Activated T-helper 1 cell treated with Interleukin-2 at 50 U/mL for 16 hours (primary cell): ENCODE measurements around the gene TMEM235.

ENCODE experiments used
- DNase-seq: peaks from one replicate; pipeline ENCODE4 v3.0.0-alpha.2; 2020; ENCODE audit warnings: low read depth

The TMEM235 gene

GRCh38 chr17:78230996-78231935, at the start of gene TMEM235:
Gene TMEM235 (plus strand): TSS chr17:78231631. CDS start chr17:78232024, 393 bp downstream.
- no peak for DNase-seq

DNA sequence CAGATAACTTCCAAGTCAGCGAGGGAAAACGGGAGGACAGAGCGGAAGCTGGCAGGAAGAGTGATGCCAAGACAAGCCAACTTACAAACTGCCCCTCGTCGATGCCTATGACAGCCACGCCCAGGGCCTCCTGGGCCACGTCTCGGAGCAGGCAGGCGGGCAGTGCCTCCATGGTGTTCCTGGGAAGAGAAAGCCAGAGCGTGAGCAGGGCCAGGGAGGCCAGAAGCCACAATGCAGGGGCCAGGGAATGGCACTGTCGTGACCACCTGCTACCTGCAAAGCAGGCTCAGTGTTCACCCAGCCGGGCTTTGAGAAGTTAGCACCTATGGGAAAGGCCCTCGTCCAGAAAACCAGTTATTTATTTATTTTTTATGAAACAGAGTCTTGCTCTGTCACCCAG, 48.9 kb upstream of the TMEM235 start:
- DNase-seq: no peak

DNA sequence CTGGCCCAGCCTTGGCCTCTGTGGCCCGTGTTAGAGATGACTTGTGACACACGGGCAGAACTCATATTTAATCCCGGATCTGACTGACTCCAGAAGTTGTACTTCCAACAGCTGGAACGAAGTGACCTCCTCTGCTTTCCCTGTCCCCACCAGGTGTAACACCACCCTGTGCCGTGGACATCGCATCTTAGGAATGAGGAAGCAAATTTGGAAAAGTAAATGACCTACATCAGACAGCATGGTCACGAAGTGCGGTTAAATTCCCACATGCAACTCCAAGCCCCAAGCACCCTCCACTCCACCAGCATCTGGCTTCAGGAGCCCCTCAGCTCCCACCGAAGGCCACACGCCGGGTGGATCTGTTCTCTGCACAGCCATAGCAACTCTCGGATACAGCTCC, 47.5 kb upstream of the TMEM235 start:
- no peak for DNase-seq

DNA sequence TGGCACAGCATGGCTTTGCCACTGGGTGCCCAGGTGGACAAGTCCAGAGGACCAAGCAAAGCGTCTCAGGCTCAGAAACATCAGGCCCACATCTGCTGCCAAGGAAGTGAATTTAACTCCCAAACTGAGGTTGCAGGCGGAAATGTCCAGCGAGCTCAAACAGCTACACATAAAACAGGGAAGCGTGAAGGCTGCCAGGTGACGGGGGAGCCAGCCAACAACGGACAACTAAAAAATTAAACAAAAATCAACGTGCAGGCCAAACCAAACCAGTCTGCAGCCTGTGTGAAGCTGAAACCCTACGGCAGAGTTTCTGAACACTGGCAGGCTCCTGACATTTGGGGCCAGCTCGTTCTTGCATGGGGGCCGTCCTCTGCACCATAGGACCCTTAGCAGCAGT, 47.1 kb upstream of the TMEM235 start:
- no peak for DNase-seq

- no peak for DNase-seq
Measured at GRCh38 chr17:78184868-78185267, 46.6 kb upstream of the TMEM235 start.

DNA sequence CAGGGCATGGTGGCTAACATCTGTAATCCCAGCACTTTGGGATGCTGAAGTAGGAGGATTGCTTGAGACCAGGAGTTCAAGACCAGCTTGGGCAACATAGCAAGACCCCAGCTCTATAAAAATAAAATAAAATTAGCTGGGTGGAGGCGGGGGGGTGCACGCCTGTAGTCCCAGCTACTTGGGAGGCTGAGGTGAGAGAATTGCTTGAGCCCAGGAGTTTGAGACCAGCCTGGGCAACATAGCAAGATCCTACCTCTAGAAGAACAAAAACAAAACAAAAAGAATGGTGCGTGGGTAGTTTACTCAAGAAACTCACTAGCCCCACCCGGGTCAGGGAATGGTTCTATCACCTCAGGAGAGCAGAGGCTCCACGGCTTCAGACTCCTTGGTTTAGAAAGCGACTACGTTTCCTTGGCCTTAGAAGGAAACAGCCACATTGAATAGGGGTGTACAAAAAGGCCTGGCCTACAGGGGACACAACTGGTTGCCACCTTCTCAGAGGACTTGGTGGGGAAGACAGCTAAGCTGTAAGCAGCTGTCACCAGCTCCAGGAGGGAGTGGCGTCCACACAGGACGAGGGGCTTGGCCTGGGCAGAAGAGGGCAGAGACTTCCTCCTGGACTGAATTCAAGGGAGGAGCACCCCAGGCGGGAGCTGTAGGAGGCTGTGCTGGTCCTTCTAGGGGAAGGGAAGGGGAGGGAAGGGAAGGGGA, 45.3 kb upstream of the TMEM235 start:
- DNase-seq: no peak

- peak; percentile 70 for DNase-seq
Measured at GRCh38 chr17:78186692-78187595, 44.5 kb upstream of the TMEM235 start, which contains the start of the genes AFMID and TK1. Gene AFMID (plus strand): TSS chr17:78187362. CDS start chr17:78187371, 9 bp downstream. Gene TK1 (minus strand): TSS chr17:78187052. CDS start chr17:78186994, 58 bp downstream.

- no peak for DNase-seq
Measured at GRCh38 chr17:78196716-78197115, 34.7 kb upstream of the TMEM235 start.

GRCh38 chr17:78197147-78197832, 34.1 kb upstream of the TMEM235 start:
- no peak for DNase-seq

DNA sequence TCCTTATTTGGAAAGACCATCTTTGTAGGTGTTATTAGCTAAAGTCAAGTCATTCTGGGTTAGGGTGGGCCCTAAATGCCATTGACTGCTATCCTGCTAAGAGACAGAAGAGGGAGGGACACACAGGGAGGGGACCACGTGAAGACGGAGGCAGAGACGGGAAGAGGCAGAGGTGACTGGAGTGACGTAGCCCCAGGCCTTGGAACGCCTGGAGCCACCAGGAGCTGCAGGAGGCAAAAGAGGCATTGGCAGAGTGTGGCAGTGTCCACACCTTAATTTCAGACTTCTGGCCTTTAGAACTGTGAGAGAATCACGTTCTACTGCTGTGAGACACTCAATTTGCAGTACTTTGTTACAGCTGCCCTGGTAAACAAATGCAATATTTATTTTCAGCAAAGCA, 31.0 kb upstream of the TMEM235 start:
- DNase-seq: no peak

GRCh38 chr17:78202666-78203065, 28.8 kb upstream of the TMEM235 start:
- no peak for DNase-seq

DNA sequence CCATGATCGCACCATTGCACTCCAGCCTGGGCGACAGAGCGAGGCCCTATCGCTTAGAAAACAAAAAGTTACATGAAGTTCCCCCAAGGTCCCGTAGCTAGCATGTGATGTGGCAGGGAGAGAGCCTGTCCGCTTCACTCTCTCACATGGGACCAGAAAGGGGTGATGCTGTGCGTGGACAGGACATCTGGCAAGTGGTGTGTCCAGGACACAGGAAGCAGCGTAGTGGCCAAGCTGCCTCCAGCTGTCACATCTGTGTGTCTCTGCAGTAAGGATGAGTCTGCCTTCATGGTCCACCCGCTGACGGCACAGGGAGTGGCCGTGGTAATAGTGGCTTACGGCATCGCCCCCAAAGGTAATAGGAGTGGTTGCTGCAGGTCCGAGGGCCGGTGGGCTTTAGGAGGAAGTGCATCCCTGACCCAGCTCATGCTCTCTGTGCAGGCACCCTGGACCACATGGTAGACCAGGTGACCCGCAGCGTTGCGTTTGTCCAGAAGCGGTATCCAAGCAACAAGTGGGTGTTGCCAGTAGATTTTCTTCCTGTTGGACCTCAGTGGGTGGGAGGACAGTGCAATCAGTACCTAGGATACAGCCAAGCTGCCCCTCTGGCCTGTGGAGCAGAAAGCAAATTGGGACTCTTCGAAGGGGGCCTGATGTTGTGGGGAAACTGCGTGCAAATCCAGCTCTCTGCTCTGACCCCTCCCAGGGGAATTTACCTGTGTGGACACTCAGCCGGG, 26.9 kb upstream of the TMEM235 start:
- no peak for DNase-seq

DNA sequence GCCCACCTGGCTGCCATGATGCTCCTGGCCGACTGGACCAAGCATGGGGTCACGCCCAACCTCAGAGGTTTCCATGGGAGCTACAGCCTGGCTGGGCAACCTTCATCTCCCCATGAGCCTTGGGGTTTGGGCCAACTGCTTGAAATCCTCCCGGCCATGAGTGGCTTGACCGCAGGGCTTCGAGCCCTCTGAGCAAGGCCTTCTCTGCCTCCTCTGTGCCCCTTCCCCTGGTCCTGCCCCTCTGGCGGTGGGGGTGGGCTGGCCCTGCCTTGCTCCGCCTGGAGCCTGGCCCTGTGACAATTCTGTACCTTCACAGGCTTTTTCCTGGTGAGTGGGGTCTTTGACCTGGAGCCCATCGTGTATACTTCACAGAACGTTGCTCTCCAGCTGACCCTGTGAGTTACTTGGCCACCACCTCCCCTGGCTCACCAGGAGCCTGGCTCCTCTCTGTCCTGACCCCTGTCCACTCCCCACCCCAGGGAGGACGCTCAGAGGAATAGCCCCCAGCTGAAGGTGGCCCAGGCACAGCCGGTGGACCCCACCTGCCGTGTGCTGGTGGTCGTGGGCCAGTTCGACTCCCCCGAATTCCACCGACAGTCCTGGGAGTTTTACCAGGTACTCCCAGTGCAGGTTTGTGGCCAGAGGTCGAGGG, 26.2 kb upstream of the TMEM235 start:
- DNase-seq: no peak

- no peak for DNase-seq
Measured at GRCh38 chr17:78206298-78206697, 25.1 kb upstream of the TMEM235 start.

DNA sequence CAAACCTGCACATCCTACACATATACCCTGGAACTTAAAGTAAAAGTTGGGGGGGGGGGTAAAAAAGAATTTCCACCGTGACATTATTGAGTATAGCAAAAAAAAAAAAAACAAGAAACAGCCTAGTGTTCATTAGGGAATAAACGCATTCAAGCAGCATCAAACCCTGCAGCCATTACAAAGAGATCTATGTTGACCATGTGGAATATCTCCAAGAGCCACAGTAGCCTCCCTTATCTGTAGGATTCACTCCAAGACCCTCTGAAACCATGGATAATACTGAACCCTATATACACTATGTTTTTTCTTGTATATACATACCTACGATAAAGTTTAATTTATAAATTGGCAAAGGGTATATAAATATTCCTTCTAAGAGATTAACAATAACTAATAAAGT, 22.9 kb upstream of the TMEM235 start:
- no peak for DNase-seq

DNA sequence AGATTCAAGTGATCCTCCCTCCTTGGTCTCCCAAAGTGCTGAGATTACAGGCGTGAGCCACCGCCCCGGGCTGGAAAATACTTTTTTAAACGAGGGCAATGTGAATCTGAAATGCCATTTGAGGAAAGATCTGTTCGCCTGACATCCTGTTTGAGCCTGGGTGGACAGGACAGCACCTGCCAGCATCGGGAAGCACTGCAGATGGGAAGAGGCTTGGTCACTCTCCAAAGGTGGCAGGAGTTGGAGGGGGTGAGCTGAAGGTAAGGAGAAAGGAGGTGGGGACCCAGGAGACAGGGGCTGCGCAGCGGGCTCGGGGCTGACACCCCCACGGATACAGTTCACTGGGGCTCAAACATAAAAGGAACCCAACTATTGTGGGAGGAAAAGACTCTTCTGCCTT, 21.3 kb upstream of the TMEM235 start:
- DNase-seq: no peak

DNA sequence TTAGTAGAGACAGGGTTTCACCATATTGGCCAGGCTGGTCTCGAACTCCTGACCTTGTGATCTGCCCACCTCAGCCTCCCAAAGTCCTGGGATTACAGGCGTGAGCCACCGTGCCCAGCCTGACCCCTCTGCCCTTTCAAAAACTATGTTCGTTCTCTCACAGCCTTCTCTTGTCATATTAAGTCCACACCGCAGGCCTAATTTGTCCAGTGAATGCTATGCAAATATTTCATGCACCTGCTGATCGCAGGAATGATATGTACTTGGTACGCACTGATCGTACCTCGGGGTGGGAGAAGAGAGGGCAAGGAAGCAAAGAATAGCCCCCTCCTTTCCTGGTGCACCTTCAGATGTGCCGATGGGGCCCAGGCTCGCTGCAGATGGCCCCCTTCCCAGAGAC, 20.4 kb upstream of the TMEM235 start:
- no peak for DNase-seq

DNA sequence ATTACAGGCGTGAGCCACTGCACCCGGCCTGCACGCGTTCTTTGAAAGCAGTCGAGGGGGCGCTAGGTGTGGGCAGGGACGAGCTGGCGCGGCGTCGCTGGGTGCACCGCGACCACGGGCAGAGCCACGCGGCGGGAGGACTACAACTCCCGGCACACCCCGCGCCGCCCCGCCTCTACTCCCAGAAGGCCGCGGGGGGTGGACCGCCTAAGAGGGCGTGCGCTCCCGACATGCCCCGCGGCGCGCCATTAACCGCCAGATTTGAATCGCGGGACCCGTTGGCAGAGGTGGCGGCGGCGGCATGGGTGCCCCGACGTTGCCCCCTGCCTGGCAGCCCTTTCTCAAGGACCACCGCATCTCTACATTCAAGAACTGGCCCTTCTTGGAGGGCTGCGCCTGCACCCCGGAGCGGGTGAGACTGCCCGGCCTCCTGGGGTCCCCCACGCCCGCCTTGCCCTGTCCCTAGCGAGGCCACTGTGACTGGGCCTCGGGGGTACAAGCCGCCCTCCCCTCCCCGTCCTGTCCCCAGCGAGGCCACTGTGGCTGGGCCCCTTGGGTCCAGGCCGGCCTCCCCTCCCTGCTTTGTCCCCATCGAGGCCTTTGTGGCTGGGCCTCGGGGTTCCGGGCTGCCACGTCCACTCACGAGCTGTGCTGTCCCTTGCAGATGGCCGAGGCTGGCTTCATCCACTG, 17.3 kb upstream of the TMEM235 start, which contains the start of gene BIRC5:
Gene BIRC5 (plus strand): TSS at position 238 of the 690 bp plus-strand sequence. CDS start 64 bp downstream, at position 302.
- peak; percentile 84 for DNase-seq

- no peak for DNase-seq
Measured at GRCh38 chr17:78214706-78215061, 16.7 kb upstream of the TMEM235 start.
